ENCODE measurements around the gene SLC2A9.

The SLC2A9 gene

DNA sequence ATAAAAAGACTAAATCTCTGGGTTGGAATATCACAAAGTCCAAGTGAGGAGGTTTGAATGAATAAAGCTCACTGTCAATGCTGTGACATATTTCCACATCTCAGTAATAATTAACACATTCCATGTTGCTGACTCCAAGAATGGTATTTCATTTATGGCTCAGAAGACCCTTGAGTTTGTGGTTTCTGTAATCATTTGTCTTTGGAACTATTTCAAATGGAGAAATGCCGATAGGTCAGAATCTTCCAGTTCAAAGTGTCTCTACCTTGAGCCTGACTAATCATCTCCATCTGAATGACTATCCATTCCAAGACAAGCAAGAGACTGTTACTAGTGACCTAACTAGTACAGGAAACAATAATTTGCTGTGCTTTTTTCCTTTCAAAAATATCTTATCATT lies 24.2 kb upstream of the SLC2A9 start:
- DNase-seq (ENCODE audit: low read depth): peak; percentile 27

DNA sequence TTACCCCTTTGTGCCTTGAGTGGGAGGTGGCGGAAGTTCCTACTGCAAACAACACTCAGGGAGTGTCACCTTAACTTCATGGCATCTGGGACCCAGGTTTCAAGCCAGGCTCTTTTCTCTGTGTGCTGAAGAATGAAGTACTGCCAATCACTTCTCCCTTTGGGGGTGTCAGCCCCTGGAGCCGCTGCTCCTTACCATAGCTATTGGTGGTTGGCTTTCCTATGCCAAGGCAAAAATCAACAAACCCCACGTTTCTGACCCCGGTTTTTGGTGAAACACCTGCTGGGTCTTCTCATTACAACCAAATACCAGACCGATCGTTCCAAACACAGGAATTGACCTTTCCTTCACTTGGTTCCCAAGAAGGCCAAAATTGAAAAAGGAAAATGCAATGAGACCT lies 19.7 kb upstream of the SLC2A9 start:
- no peak for DNase-seq (ENCODE audit: low read depth)

DNA sequence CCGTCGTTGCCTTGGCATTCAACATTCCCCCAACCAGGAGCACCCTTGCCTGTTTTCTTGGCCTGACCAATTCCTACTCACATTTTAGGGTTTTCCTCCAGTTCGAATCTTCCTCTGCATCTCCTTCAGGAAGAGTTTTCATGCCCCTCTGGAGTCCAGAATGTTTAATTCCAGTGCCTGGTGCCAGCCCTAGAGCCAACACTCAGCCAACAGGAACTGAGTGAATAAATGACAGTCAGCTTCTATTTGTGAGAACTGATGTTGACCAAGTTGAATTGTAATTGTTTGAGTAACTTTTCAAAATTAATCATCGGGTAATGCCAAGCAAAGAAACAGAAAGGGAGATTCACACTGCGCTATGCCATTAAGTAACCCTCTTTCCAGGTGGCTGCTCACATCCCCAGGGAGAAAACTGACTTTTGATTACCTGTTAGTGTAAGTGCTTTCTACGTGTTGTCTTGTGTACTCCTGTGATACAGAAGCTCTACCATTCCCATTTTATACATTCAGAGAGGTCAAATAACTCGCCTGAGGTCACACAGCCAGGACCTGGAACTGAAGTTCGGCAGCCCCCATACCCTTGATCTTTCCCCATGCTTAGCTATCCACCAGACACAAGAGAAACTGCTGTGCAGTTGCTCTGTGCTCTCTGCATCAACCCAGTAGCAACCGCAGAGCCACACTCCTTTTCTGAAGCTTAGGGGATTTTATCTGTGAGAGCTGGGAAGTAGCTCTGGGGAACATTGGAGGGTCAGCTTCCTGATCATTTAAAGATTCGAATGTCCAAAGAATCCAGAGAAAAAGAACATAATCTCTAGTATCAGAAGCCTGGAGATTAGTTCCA lies 19.0 kb upstream of the SLC2A9 start:
- DNase-seq (ENCODE audit: low read depth): no peak

DNA sequence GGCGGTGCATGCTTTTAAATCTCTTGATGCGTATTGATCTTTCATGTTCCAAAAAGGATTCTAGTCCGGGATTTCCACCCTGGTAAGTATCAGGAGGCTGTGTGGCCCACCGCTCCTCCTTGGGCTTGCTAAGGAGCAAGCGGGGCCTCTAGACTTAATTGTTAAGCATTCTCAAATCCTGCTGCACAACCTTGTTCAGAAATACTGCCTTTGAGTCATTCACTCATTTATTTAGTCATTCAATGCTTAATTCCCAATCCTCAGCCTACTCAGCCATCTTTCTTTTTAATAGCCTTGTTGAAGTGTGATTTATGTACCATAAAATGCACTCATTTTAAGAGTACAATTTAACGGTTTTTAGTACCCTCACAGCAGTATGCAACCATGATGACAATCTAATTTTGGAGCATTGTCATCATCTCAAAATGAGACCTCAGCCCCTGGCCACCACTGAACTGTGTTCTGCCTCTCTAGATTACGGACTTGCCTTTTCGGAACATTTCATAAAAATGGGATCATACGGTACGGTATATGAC lies 15.6 kb upstream of the SLC2A9 start:
- no peak for DNase-seq (ENCODE audit: low read depth)

DNA sequence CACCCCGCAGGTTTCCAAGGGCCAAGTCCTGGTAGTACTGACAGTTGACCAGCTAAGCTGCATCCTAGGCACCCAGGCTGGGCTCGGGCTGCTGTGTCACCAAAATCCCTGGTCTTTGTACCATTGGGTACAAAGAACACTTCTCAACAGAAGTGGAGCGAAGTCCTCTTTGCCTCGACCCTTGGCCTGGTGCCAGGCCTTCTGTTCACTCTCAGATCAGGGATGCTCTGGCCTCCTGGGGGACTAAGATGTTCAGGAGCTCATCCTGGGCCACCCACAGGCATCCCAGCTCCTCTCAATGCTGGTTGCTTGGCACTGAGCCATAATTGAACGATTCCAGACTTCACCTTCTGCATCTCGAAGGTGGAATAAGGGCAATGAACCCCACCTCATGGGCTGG lies 13.8 kb upstream of the SLC2A9 start:
- no peak for DNase-seq (ENCODE audit: low read depth)

DNA sequence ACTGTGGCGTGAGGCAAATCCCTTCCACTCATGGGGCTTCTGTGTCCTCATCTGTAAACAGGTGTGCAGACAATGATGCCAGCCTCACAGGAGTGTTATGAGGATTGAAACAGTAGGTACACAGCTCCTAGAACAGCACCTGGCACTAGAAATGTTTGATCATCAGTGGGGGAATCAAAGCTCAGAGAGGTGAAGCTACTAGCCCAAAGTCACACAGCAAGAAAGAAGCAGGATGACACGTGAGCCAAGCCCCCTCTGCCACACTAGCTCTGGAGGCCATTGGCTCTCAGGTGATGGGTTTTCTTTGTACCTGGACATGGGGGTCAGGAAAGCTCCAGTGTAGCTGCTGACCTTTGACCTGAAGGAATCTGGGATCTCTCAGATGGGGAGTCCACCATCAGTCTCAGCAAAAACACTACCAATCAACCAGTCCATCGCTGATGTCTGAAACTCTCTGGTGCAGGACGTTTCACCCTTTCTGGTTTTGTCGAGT lies 13.4 kb upstream of the SLC2A9 start:
- DNase-seq (ENCODE audit: low read depth): no peak

DNA sequence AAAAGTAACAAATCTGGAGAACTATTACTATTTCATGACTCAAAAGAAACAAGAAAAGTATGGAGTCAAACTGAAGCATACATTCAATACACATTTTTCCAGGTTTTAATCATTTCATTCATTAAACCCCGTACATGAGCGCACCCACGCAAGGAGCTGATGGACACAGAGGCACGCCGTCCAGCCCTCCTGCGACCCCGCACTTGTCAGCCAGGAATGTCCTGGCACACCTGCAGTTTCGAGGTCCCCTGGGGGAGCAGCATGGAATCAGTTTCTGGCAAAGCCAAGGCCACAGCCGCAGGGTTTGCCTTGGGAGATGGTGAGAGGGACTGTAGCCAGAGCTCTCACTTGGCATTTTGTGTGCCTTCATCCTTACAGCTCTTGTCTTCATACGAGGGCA lies 12.8 kb upstream of the SLC2A9 start:
- no peak for DNase-seq (ENCODE audit: low read depth)

DNA sequence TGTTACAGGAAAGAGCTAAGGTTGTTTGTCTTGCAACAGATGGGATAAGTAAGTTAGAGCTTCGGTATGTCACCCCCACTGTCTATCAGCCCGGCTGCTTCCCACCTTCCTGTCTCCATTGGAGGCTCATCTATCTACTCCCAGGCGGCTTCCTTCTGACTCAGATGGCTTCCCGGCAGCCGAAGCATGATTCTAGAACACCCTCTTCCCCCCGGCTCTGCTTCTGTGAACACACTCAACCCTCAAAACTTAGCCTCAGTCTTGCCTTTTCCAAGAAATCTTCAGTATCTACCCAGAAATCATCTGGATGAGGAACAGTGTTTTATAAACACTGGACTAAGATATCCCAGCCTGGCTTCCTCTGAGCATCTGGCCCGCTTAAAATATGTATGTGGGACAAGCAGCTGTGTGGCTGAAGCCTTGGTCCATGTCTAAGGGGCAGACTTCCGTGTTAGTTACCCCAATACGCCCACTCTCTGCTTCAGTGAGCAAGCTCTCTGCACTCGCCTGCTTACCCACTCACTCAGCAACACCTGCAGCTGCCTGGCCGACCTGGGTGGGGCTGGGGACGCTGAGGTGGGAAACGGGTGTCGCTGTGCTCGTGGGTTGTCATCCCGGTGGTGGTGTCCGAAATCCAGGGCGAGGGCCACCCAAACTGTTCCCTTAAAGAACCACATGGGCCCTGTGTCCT lies 12.0 kb upstream of the SLC2A9 start:
- peak; percentile 74 for DNase-seq (ENCODE audit: low read depth)

DNA sequence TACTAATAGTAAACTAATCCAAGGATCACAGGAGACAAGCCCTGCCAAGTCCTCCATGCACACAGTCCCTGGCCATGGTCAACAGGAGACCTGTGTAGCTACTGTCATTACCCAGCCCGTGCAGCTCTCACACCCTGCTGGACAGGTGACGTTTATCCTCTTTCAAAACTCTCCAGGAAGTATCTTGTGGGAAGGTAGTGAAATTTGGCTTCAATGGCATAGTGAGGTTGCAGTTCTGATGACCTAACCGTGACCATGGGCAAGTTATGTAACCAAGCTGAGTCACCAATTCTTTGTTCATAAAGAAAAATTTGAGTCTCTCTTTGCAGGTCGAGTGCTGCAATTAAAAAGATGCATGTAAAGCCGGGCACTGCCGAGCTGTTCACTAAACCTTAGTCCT lies 11.3 kb upstream of the SLC2A9 start:
- DNase-seq (ENCODE audit: low read depth): peak; percentile 77

DNA sequence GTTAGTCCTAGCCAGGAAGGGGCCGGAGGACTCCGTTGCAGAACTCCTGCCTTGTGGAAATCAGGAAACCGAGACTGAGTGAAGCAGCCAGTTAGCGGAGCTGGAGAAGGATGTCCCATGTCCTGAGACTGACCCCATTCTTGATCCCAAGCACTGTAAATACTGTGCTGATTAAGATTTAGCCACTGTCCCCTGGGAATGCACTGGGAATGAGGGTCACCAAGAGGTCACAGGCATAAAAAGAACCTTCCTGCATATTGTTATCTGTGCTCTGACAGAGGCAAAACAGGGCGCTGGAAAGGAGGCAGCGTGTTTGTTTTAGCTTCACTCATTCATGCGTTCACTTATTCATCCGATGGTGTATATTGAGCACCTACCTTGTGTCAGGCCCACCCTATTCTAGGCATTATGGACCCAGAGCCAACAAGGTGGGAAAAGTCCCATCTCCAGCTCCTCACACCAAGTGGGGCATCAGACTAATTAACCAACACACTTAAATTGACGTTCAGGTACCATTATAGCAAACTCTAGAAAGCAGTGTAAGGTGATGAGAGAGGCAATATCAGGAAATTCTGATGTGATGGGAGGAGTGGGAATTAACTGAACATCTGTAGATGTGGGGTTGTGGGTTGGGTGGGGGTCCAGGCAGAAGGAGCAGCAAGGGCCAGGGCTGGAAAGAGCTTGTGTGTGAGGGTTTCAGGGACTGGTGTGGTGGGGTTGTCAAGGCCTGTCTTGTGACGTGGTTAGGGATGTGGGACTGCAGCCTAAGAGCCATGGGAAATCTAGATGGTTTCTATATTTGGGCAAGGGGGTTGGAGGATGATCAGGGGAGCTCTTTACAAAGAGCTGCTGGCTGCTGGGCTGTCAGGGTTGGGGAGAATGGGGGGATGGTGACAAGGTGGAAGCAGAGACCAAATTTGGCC lies 10.6 kb upstream of the SLC2A9 start:
- peak; percentile 29 for DNase-seq (ENCODE audit: low read depth)

DNA sequence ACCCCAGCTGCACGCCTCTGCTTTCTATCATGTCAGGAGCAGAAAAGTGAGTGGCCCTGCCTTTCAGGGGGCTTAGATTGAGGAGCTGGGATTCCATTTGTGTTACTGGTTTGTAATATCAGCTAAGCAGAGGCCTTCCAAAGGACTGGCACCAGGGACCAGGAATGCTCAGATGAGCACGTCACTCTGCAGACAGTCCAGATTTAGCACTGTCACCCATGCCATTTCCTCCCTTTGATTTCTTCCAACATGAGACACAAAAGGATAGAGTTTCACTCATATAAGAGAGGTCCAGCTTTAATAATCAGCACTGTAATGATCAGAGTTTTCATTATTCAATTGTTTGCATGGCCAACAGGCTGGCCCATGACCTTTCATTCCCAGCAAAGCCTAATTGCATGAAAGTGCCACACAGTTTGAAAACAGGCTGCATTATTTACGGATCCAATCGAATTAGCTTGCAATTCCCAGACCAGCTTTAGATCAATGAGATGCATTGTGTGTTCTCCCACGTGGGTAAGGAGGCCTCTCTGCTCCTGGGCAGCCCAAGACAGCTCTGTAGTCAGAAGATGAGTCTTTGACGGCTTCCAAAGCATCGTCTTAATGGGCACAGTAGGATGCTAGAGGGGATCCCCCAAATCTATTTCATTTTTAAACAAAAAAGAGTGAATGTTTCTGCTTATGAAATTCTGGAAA lies 9.8 kb upstream of the SLC2A9 start:
- DNase-seq (ENCODE audit: low read depth): no peak

DNA sequence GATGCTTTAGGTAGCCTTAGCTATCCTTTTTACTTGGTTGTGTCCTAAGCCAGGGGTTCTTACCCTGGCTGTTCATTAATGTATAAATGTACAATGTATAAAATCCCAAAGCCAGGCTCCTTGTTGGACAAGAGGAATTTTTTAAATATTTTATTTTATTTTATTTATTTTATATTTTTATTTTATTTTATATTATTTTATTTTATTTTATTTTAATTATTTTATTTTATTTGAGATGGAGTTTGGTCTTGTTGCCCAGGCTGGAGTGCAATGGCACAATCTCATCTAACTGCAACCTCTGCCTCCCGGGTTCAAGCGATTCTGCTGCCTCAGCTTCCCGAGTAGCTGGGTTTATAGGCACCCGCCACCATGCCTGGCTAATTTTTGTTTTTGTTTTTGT lies 8.1 kb upstream of the SLC2A9 start:
- no peak for DNase-seq (ENCODE audit: low read depth)

DNA sequence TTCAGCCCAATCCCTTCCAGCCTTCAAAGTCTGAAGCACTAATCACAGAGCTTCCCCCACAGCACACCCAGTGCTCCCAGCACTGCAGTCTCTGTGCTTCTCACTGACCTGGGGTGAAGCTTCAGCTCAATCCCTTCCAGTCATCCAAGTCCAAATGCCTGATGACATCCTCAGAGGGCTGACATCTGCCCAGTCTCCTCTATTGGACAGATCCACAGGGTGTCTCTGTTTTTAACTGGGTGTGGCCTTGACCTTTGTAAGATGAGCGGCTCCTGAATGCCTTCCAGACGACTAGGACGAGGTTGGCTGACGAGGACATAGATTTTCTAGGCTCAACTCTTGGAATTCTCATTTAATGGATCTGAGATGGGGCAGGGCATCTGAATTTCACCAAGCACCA lies 7.6 kb upstream of the SLC2A9 start:
- no peak for DNase-seq (ENCODE audit: low read depth)

DNA sequence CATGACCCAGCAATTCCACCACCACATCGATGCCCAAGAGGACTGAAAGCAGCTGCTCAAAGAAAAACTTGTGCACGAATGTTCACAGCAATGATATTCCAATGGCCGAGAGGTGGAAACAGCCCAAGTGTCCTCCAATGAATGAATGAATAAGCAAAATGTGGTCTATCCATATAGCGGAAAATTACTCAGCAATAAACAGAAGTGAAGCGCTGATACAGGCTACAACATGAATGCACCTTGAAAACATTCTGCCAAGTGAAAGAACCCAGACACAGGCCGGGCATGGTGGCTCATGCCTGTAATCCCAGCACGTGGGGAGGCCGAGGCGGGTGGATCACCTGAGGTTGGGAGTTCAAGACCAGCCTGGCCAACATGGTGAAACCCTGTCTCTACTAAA lies 5.2 kb upstream of the SLC2A9 start:
- no peak for DNase-seq (ENCODE audit: low read depth)

DNA sequence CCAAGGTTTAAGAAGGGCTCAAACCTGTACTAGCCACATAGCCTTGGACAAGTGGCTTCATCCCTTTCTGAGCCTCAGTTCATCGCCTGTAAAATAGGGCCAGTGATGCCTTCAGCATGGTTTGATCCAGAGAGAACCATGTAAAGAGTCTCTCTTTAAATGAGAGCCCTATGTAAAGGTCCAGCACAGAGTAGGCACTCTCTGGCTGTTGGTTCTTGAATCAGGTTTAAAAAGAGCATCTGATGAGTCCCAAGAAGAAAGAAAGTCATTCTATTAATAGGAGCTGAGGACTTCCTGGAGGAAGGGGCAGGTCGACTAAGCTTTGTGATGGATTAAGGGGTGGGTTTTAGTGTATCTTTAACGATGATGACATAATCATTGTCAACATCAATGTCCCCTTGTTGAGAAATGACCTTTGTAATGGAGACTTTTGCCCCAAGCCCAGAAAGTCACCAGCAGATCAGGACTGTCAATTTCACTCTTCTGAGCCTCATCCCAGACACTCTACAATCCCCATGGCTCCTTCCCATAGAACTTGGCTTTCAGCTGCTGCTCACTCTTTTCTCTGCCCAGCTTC lies 4.0 kb upstream of the SLC2A9 start:
- DNase-seq (ENCODE audit: low read depth): no peak

DNA sequence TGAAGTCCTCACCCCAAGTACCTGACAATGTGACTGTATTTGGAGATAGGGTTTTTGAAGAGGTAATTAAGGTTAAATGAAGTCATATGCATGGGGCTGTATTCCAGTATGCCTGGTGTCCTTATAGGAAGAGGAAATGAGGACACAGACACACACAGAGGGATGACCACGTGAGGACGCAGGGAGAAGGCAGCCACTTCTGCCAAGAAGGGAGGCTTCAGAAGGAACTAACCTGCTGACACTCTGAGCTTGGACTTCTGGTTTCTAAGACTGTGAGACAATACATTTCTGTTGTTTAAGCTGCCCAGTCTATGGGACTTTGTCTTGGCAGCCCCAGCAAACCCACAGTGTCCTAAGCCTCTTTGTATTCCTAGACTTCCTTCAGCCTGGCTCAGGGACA lies 3.0 kb upstream of the SLC2A9 start:
- DNase-seq (ENCODE audit: low read depth): no peak

DNA sequence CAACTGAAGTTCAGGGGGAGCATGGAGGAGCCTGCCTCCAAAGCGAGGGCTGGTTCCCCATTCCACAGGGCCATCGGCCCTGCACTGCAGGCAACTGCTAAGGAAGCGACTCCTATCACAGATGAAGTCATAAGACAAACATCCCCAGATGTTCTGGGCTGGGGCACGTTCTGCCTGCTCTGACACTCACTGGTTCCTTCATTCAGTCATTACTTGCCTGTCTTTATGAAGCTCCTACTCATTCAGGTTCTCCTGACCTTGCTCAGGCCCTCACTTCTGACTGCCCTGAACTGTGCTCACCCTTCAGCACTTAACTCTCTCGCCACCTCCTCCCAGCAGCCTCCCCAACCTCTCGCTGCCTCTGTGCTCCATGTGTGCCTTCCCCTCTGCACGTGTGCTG lies 2.5 kb upstream of the SLC2A9 start:
- DNase-seq (ENCODE audit: low read depth): no peak

DNA sequence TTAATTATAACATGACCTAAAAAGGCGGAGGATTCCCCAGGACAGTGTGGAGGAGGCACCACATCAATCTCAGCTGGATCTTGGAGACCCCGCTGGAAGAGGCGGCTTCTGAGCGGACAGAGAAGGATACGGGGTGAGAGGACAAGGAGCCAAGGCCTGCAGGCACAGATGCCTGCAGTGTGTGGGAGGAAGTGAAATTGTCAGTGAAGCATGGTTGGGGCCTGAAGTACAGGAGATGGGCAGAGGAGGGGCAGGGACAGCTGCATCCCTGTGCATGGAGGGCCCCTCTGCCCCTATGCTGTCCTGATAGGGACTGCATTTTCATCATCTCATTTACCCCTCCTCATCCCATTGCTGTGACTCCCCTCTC lies 1.7 kb upstream of the SLC2A9 start:
- no peak for DNase-seq (ENCODE audit: low read depth)

DNA sequence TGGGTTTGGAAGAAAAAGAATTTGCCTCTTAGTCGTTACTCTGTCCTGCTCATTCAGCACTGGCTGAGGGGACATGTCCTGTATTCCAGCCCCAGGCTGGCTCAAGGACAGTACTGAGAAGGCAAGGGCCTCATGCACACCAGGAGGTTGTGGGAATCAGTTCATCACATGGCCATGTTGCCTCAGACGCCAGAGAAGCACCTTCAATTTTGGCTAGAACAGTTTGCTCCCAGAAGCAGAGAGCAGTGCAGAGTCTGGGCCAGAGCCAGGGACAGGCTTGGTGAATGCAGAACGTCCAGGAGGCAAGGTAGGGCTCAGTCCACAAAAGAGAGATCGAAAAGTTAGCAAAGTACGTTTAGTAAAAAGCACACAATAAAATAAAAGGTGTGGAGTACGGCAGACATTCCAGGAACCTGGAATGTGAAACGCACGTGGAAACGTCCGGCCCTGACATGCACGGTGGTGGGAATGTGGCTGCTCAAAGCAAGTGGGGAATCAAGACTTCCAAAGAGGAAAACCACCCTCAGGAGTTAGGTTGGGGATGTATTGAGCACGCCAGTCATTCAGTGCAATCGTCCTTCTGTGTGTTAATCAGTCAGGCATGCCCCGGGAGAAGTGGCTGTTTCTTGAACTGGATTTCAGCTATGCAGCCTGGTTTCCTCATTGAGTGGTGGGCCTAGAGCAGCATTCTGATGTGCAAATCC lies 1.2 kb upstream of the SLC2A9 start:
- no peak for DNase-seq (ENCODE audit: low read depth)

DNA sequence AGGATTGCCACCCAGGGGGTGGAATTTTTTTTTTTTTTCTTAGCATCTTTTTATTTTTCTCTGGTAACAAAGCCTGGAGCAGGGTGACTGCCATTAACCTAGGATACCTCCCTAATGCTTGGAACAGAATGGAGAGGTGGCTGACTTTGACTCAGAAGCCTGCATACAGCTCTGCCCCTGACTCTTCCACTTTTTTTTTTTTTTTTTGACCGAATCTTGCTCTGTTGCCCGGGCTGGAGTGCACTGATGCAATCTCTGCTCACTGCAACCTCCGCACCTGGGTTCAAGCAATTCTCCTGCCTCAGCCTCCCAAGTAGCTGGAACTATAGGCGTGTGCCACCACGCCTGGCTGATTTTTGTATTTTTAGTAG lies 341 bp upstream of the SLC2A9 start:
- no peak for DNase-seq (ENCODE audit: low read depth)

DNA sequence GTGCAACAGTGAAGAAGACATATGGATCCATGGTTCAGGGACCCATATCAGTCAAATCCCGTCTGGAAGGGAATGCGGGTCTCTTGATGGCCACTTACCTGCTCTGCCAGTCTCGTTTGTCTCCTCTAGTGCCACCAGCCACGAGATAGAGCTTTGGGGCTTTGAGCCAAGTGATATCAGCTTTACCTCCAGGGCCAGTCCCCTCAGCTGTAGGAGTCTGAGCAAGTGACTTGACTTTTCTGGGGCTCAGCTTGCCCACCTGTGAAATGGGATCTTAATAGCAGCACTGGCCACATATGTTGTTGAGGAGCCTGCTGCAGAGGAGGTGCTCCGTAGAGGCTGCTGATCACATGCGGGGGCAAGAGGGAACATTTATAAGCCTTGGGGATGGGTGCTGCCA lies 1.2 kb downstream of the SLC2A9 start:
- no peak for DNase-seq (ENCODE audit: low read depth)
